Measurements from ENCODE around the gene USP10.

Gene USP10

GRCh38 chr16:84774810-84775209, 75.0 kb downstream of the USP10 start:
- no peak; the same call in 2 of the 3 replicates for ATAC-seq
- TF ChIP-seq PATZ1 (CRISPR knock-in tag; IDR thresholded peaks at IDR 0.05; ENCODE audit: borderline replicate concordance) = no peak
- no peak for TF ChIP-seq CSDC2 (CRISPR knock-in tag; IDR thresholded peaks at IDR 0.05)

GRCh38 chr16:84775262-84775810, 75.5 kb downstream of the USP10 start:
- no peak for ATAC-seq
- TF ChIP-seq CSRNP3 (CRISPR knock-in tag; IDR thresholded peaks at IDR 0.05) (no peak), PPARA (CRISPR knock-in tag; IDR thresholded peaks at IDR 0.05; ENCODE audit: borderline replicate concordance) (no peak), OSR1 (CRISPR knock-in tag; IDR thresholded peaks at IDR 0.05) (no peak), CSDC2 (CRISPR knock-in tag; IDR thresholded peaks at IDR 0.05) (no peak), BACH2 (CRISPR knock-in tag; IDR thresholded peaks at IDR 0.05; ENCODE audit: borderline replicate concordance) (no peak), ZFP30 (CRISPR knock-in tag; IDR thresholded peaks at IDR 0.05) (no peak), SNAI2 (CRISPR knock-in tag; IDR thresholded peaks at IDR 0.05) (no peak), TOX (CRISPR knock-in tag; IDR thresholded peaks at IDR 0.05; ENCODE audit: borderline replicate concordance) (no peak), ZNF8 (CRISPR knock-in tag; IDR thresholded peaks at IDR 0.05) (no peak)

- ATAC-seq = no peak
- no peak for TF ChIP-seq BACH2 (CRISPR knock-in tag; IDR thresholded peaks at IDR 0.05; ENCODE audit: borderline replicate concordance)
- no peak for TF ChIP-seq SNAI2 (CRISPR knock-in tag; IDR thresholded peaks at IDR 0.05)
- TF ChIP-seq ARNTL (CRISPR knock-in tag; IDR thresholded peaks at IDR 0.05; ENCODE audit: borderline replicate concordance, low read depth) = no peak
- no peak for TF ChIP-seq TSHZ2 (CRISPR knock-in tag; IDR thresholded peaks at IDR 0.05)
- TF ChIP-seq ZFP3 (CRISPR knock-in tag; IDR thresholded peaks at IDR 0.05) = no peak
- no peak for TF ChIP-seq OSR1 (CRISPR knock-in tag; IDR thresholded peaks at IDR 0.05)
- TF ChIP-seq ZNF70 (CRISPR knock-in tag; IDR thresholded peaks at IDR 0.05) = no peak
- no peak for TF ChIP-seq ISL1 (CRISPR knock-in tag; IDR thresholded peaks at IDR 0.05)
- TF ChIP-seq TCF4 (CRISPR knock-in tag; IDR thresholded peaks at IDR 0.05; ENCODE audit: borderline replicate concordance) = no peak
These were observed 77.6 kb downstream of the USP10 start for GRCh38 chr16:84777435-84777834.

GRCh38 chr16:84778720-84779119, 78.9 kb downstream of the USP10 start:
- no peak for ATAC-seq
- TF ChIP-seq CSRNP3 (CRISPR knock-in tag; IDR thresholded peaks at IDR 0.05) = no peak
- TF ChIP-seq SNAI2 (CRISPR knock-in tag; IDR thresholded peaks at IDR 0.05) = no peak
- TF ChIP-seq ZNF8 (CRISPR knock-in tag; IDR thresholded peaks at IDR 0.05) = no peak
- no peak for TF ChIP-seq GLIS3 (CRISPR knock-in tag; IDR thresholded peaks at IDR 0.05)
- no peak for TF ChIP-seq ARNTL (CRISPR knock-in tag; IDR thresholded peaks at IDR 0.05; ENCODE audit: borderline replicate concordance, low read depth)
- TF ChIP-seq TSHZ2 (CRISPR knock-in tag; IDR thresholded peaks at IDR 0.05) = no peak
- TF ChIP-seq CREB5 (CRISPR knock-in tag; IDR thresholded peaks at IDR 0.05; ENCODE audit: low read depth) = no peak
- TF ChIP-seq OSR1 (CRISPR knock-in tag; IDR thresholded peaks at IDR 0.05) = no peak
- no peak for TF ChIP-seq POU6F1 (CRISPR knock-in tag; IDR thresholded peaks at IDR 0.05; ENCODE audit: borderline replicate concordance, low read depth)
- TF ChIP-seq TOX (CRISPR knock-in tag; IDR thresholded peaks at IDR 0.05; ENCODE audit: borderline replicate concordance) = no peak
- no peak for TF ChIP-seq RARB (CRISPR knock-in tag; IDR thresholded peaks at IDR 0.05)
- TF ChIP-seq PPARA (CRISPR knock-in tag; IDR thresholded peaks at IDR 0.05; ENCODE audit: borderline replicate concordance) = no peak

Measured in SK-N-SH treated with all-trans-retinoic acid at 6 μM for 48 hours (cell line).